Measurements from ENCODE around the gene MIEF1. TPM values are rescaled to one million over a fixed set of nuclear protein-coding genes. Genes with fewer than 3 reads are reported as not detected.
A peak's percentile ranks its signal among the peaks of the same experiment; 100 is the strongest.
"Not testable (repeated sequence)": the region's sequence is repeated elsewhere in the genome, so short reads cannot be mapped to it uniquely, and the experiment has no call there.

The MIEF1 gene
- total RNA-seq, 2 experiments from 2014 or later, result 43.2 to 44.9 TPM

DNA sequence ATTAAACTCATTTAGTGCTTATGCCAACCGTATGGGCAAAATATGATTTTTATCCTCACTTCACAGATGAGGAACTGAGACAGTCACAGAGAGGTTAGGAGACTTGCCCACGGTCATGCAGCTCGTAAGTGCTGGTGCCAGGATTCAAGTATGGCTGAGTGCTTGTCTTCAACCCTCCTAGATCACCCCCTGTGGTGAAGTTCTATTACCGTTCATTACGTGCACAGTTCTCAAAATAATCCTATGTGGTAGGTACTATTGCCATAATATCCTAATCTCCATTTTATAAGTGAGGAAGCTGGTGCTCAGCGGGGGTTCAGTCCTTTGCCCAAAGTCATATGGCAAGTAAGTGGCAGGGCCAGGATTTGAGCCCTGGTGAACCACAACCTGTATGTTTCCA is 1.5 kb downstream of the MIEF1 start:
- peaks cover 36% of the 10 kb centered on the region for H3K4me1 Mint-ChIP-seq
- peak overlapping the region; percentile 84 for H3K27ac Mint-ChIP-seq
- peaks cover 39% of the 10 kb centered on the region for H3K36me3 Mint-ChIP-seq (ENCODE audit: low read depth)
- DNase-seq (no peak), ATAC-seq (no peak)
- intact Hi-C loops (cut with DNase I, micrococcal nuclease), result loop anchor here (2.0 to 5.0 kb wide), 3 partner anchors 15 to 931 kb away; partner anchors contain the start of genes CBX7 (in 1 of the 2) and DMC1 (in 1 of the 2)
- no peaks in the 10 kb centered on the region for H3K27me3 Mint-ChIP-seq
- POLR2A ChIA-PET, result interaction anchor here (2.0 kb wide), 1 partner anchor 17 kb away, joined by 25 read pairs; the partner anchor contains the start of gene ATF4
- CTCF ChIA-PET, result interaction anchor here (1.3 to 2.7 kb wide), 3 partner anchors 10 to 25 kb away, joined by 6 to 8 read pairs (median 7); no protein-coding TSS in a partner anchor
- H3K9me3 Mint-ChIP-seq (ENCODE audit: low read depth), result no peaks in the 10 kb centered on the region
- H3K4me3 Mint-ChIP-seq, result peak overlapping the region; percentile 76

DNA sequence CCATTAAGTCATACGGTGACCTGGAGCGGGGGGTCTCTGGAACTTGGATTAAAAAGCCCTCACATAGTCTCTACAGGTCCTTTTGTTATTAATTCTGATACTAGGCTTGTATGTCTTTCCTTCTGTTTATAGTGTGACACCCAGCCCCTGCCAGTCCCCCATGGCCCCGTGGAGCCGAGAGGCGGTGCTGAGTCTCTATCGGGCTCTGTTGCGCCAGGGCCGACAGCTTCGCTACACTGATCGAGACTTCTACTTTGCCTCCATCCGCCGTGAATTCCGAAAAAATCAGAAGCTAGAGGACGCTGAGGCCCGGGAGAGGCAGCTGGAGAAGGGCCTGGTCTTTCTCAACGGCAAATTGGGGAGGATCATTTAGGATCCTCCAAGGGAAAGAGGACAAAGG is 2.0 kb downstream of the MIEF1 start:
- Mint-ChIP-seq H3K9me3 (ENCODE audit: low read depth) (no peaks in the 10 kb centered on the region), H3K27me3 (no peaks in the 10 kb centered on the region), H3K36me3 (ENCODE audit: low read depth) (peaks cover 42% of the 10 kb centered on the region), H3K4me3 (peak overlapping the region; percentile 76), H3K4me1 (peaks cover 37% of the 10 kb centered on the region), H3K27ac (no peak overlapping the region)
- ATAC-seq (no peak), DNase-seq (no peak)
- intact Hi-C loops (cut with DNase I, micrococcal nuclease), result loop anchor here in 1 of 2 experiments (5.0 kb wide), 1 partner anchor 932 kb away; the partner anchor contains the start of gene DMC1
- ChIA-PET POLR2A (interaction anchor here (1.0 kb wide), 1 partner anchor 14 kb away, joined by 4 read pairs; no protein-coding TSS in a partner anchor), CTCF (interaction anchor here (1.3 to 2.7 kb wide), 3 partner anchors 10 to 25 kb away, joined by 6 to 8 read pairs (median 7); no protein-coding TSS in a partner anchor)

DNA sequence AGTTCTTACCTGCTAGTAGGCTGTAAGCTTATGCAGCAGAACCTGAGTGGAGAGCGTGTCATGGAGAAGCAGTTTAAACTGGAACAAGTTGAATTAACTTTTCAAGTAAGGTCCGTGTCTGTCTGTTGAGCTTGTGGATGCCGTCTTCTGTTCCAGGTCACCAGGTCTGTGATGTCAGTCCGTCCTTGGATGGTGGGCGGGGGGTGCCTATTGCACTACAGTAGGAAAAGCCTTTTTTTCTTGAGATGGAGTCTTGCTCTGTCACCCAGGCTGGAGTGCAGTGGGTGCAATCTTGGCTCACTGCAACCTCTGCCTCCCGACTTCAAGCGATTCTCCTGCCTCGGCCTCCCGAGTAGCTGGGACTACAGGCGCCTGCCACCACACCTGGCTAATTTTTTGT is 4.9 kb downstream of the MIEF1 start:
- intact Hi-C loops (cut with DNase I, micrococcal nuclease); H3K9me3 Mint-ChIP-seq (ENCODE audit: low read depth); H3K4me3 Mint-ChIP-seq; H3K27me3 Mint-ChIP-seq; DNase-seq; ATAC-seq; POLR2A ChIA-PET: not testable (repeated sequence)
- Mint-ChIP-seq H3K27ac (peak overlapping the region; percentile 6), H3K36me3 (ENCODE audit: low read depth) (peaks cover 66% of the 10 kb centered on the region), H3K4me1 (peaks cover 37% of the 10 kb centered on the region)
- CTCF ChIA-PET, result interaction anchor here (0.7 to 1.2 kb wide), 3 partner anchors 9 to 16 kb away, joined by 3 to 5 read pairs (median 3); partner anchors contain the start of gene ATF4

DNA sequence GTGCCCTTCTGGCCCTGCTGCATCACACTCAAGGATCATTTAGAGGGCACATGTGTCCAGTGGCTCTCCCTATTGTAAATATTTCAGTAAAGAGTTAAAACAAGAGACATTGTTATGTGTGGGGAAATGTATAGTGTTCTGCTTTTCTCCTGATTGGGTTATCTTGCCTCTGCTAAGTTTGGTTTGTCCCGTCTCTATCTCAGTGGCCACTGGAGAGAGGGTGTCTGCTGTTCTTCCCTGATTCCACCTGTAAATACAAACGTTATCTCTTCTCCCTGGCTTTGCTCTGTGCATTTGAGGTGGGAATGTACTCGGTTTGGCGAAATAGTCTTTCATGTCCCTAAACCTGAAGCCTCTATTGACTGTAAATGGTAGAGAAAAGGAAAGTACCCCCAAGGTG is 6.3 kb downstream of the MIEF1 start:
- POLR2A ChIA-PET, result no interaction called here
- Mint-ChIP-seq H3K36me3 (ENCODE audit: low read depth) (peaks cover 71% of the 10 kb centered on the region), H3K4me1 (peaks cover 36% of the 10 kb centered on the region), H3K4me3 (no peak overlapping the region), H3K27ac (no peak overlapping the region), H3K27me3 (no peaks in the 10 kb centered on the region), H3K9me3 (ENCODE audit: low read depth) (no peaks in the 10 kb centered on the region)
- ATAC-seq (no peak), DNase-seq (no peak)
- intact Hi-C loops (cut with DNase I, micrococcal nuclease), result no loop called here
- CTCF ChIA-PET, result interaction anchor here (0.6 kb wide), 1 partner anchor 408 kb away, joined by 3 read pairs; no protein-coding TSS in a partner anchor

DNA sequence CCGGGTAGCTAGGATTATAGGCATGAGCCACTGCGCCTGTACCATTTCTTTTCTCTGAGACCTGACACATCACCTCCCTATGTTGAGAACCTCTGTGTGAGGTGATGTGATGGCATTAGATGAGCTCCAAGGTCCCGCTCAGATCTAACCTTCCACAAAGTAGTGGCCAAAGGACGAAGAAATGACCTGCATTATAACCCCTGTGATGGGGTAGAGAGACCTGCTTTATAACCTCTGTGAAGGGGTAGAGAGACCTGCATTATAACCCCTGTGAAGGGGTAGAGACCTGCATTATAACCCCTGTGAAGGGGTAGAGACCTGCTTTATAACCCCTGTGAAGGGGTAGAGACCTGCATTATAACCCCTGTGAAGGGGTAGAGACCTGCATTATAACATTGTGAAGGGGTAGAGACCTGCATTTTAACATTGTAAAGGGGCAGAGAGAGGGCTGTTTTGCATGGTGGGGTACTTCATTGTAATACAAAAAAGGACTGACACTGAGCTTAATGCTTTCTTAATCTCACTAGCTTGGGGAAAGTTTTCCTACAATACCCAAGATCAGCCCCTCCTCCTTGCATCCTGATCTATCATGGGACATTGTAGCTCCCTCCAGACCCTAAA is 8.5 kb downstream of the MIEF1 start:
- no peaks in the 10 kb centered on the region for H3K27me3 Mint-ChIP-seq
- peaks cover 35% of the 10 kb centered on the region for H3K4me1 Mint-ChIP-seq
- no peak for DNase-seq
- peaks cover 77% of the 10 kb centered on the region for H3K36me3 Mint-ChIP-seq (ENCODE audit: low read depth)
- ChIA-PET POLR2A (interaction anchor here (0.7 kb wide), 1 partner anchor 563 kb away, joined by 3 read pairs; no protein-coding TSS in a partner anchor), CTCF (interaction anchor here (1.0 to 1.1 kb wide), 3 partner anchors 16 to 36 kb away, joined by 3 to 4 read pairs (median 4); no protein-coding TSS in a partner anchor)
- H3K9me3 Mint-ChIP-seq (ENCODE audit: low read depth), result no peaks in the 10 kb centered on the region
- no peak overlapping the region for H3K27ac Mint-ChIP-seq
- intact Hi-C loops (cut with DNase I, micrococcal nuclease), result loop anchor here in 1 of 2 experiments (10.0 kb wide), 1 partner anchor 106 kb away; no protein-coding TSS in a partner anchor
- no peak overlapping the region for H3K4me3 Mint-ChIP-seq
- ATAC-seq, result no peak

DNA sequence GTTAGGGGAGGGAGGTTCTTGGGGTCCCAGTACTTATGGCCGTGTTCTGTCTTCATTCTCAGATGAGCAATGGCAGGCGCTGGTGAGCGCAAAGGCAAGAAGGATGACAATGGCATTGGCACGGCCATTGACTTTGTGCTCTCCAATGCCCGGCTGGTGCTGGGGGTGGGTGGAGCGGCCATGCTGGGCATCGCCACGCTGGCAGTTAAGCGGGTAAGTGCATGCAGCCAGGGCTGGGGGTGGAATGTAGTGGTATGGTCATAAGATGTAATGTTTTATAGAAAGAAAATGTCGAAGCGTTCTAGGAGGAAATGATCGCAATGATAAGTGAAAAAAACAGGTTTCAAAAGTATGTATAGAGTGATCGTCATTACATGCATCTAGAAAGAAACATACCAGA is 9.1 kb downstream of the MIEF1 start:
- no peak overlapping the region for H3K27ac Mint-ChIP-seq
- no peak for ATAC-seq
- no peak for DNase-seq
- no peaks in the 10 kb centered on the region for H3K9me3 Mint-ChIP-seq (ENCODE audit: low read depth)
- POLR2A ChIA-PET, result no interaction called here
- H3K27me3 Mint-ChIP-seq, result no peaks in the 10 kb centered on the region
- no peak overlapping the region for H3K4me3 Mint-ChIP-seq
- peaks cover 38% of the 10 kb centered on the region for H3K4me1 Mint-ChIP-seq
- peaks cover 77% of the 10 kb centered on the region for H3K36me3 Mint-ChIP-seq (ENCODE audit: low read depth)
- CTCF ChIA-PET, result interaction anchor here (1.0 kb wide), 1 partner anchor 18 kb away, joined by 4 read pairs; no protein-coding TSS in a partner anchor
- intact Hi-C loops (cut with DNase I, micrococcal nuclease), result loop anchor here in 1 of 2 experiments (10.0 kb wide), 1 partner anchor 106 kb away; no protein-coding TSS in a partner anchor

DNA sequence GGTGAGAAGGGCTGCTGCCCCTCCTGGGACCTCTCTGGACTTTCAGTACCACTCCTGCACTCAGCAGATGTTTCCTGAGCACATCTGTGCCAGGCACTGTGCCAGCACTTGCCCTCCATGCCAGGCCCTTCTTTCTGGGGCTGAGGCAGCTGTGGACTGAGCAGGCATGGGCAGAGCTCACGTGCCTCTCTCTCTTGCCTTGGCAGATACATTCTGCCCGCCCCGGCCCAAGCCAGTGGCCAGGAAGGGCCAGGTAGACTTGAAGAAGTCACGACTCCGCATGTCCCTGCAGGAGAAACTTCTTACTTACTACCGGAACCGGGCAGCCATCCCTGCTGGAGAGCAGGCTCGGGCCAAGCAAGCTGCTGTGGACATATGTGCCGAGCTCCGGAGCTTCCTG is 9.9 kb downstream of the MIEF1 start:
- peaks cover 37% of the 10 kb centered on the region for H3K4me1 Mint-ChIP-seq
- CTCF ChIA-PET, result interaction anchor here (0.7 to 1.8 kb wide), 5 partner anchors 15 to 278 kb away, joined by 3 to 6 read pairs (median 4); no protein-coding TSS in a partner anchor
- no peak overlapping the region for H3K4me3 Mint-ChIP-seq
- H3K27ac Mint-ChIP-seq, result no peak overlapping the region
- H3K9me3 Mint-ChIP-seq (ENCODE audit: low read depth), result no peaks in the 10 kb centered on the region
- POLR2A ChIA-PET, result interaction anchor here (0.6 kb wide), 1 partner anchor 426 kb away, joined by 3 read pairs; no protein-coding TSS in a partner anchor
- H3K27me3 Mint-ChIP-seq, result no peaks in the 10 kb centered on the region
- DNase-seq (no peak), ATAC-seq (no peak)
- peaks cover 70% of the 10 kb centered on the region for H3K36me3 Mint-ChIP-seq (ENCODE audit: low read depth)
- intact Hi-C loops (cut with DNase I, micrococcal nuclease), result loop anchor here in 1 of 2 experiments (10.0 kb wide), 1 partner anchor 107 kb away; no protein-coding TSS in a partner anchor

DNA sequence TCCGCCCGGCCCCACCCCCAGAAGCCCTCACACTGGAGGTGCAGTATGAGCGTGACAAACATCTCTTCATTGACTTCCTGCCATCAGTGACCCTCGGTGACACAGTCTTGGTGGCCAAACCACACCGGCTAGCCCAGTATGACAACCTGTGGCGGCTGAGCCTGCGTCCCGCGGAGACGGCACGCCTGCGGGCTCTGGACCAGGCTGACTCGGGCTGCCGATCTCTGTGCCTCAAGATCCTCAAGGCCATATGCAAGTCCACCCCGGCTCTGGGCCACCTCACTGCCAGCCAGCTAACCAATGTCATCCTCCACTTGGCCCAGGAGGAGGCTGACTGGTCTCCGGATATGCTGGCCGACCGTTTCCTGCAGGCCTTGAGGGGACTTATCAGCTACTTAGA is 11.7 kb downstream of the MIEF1 start:
- H3K36me3 Mint-ChIP-seq (ENCODE audit: low read depth), result peaks cover 64% of the 10 kb centered on the region
- no peak overlapping the region for H3K4me3 Mint-ChIP-seq
- ATAC-seq (no peak), DNase-seq (no peak)
- no peaks in the 10 kb centered on the region for H3K9me3 Mint-ChIP-seq (ENCODE audit: low read depth)
- H3K27me3 Mint-ChIP-seq, result no peaks in the 10 kb centered on the region
- no peak overlapping the region for H3K27ac Mint-ChIP-seq
- POLR2A ChIA-PET, result no interaction called here
- intact Hi-C loops (cut with DNase I, micrococcal nuclease), result loop anchor here in 1 of 2 experiments (10.0 kb wide), 1 partner anchor 109 kb away; no protein-coding TSS in a partner anchor
- CTCF ChIA-PET, result interaction anchor here (1.1 to 5.5 kb wide), 8 partner anchors 10 to 170 kb away, joined by 4 to 27 read pairs (median 8); partner anchors contain the start of gene MIEF1
- peaks cover 44% of the 10 kb centered on the region for H3K4me1 Mint-ChIP-seq

DNA sequence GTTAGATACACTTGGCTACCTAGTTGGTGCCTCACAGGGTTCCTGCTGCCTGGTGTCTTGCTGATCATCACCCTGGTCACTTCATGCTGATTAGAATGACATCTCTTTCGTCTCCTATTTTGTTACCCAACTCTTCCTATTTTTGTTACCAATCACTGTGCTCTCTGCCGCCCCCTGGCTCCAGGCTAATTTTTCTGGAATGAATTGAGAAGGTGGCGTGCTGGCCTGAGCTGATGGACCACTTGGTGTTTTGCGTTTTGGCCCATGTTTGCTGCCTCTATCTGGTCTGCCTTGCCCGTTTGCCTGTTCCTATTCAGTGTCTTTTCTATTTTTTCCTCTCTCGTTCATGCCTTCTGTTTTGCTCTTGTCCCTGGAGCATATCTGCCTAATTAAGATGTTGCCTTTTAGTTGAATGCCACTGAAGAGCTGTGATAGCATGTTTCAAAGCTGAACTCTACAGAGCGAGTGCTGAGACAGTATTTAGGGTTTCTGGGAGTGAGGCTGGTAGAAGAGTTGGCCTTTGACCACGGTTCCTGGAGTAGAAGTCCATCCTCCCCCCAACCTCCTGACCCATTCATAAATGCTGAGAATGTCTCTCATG is 12.4 kb downstream of the MIEF1 start:
- peak; percentile 72 for DNase-seq

DNA sequence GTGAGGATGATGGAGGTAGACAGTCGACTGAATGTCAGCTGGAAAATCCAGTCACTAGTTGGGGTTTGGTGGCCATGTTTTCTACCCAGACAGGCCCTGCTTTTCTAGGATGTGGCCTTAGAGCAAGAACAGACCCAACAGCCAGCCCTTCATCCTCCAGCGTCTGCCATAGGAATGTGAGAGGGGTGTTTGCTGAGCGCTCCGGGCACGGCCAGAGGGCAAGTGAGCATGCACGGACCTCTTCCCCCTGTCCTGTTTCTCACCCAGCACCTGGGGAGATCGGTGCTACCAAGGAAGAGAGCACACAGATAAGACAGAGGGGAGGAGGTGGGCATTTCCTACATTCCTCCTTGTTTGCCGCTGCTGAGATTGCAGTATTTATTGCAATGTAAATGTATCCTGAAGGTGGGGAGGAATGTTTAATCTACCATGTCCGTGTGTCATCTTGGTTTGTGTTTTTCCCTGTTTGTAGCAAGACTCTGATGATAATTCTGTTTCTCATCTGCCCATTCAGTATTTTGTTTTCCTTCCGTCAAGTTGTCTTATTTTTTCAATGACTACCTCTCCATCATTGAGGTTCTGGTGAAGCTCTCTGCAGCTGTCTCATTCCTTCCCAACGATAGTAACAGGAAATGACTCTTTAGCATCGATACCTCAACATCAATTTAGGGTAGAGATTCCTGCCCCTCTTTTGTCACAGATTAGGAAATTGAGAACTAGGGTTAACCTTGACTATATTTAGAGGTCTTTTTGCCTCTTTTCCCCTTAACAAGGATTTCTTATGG is 13.4 kb downstream of the MIEF1 start:
- peaks cover 44% of the 10 kb centered on the region for H3K4me1 Mint-ChIP-seq
- CTCF ChIA-PET, result interaction anchor here (0.6 to 5.5 kb wide), 14 partner anchors 8 to 1269 kb away, joined by 3 to 42 read pairs (median 5); no protein-coding TSS in a partner anchor
- H3K4me3 Mint-ChIP-seq, result no peak overlapping the region
- no peaks in the 10 kb centered on the region for H3K9me3 Mint-ChIP-seq (ENCODE audit: low read depth)
- peaks cover 55% of the 10 kb centered on the region for H3K36me3 Mint-ChIP-seq (ENCODE audit: low read depth)
- ATAC-seq, result no peak
- intact Hi-C loops (cut with DNase I, micrococcal nuclease), result loop anchor here in 1 of 2 experiments (10.0 kb wide), 1 partner anchor 111 kb away; no protein-coding TSS in a partner anchor
- POLR2A ChIA-PET, result interaction anchor here (0.6 to 1.8 kb wide), 8 partner anchors 9 to 196 kb away, joined by 3 to 6 read pairs (median 5); partner anchors contain the start of genes MIEF1 and RPL3
- DNase-seq, result no peak
- no peaks in the 10 kb centered on the region for H3K27me3 Mint-ChIP-seq
- H3K27ac Mint-ChIP-seq, result peak overlapping the region; percentile 93

More for the DNA sequence above, 12.4 kb downstream of the MIEF1 start:
- ChIA-PET CTCF (interaction anchor here (0.6 to 5.5 kb wide), 15 partner anchors 11 to 1268 kb away, joined by 3 to 27 read pairs (median 5); partner anchors contain the start of gene MIEF1), POLR2A (interaction anchor here (1.8 kb wide), 1 partner anchor 10 kb away, joined by 5 read pairs; no protein-coding TSS in a partner anchor)
- no peak for ATAC-seq
- Mint-ChIP-seq H3K4me3 (no peak overlapping the region), H3K27me3 (no peaks in the 10 kb centered on the region), H3K9me3 (ENCODE audit: low read depth) (no peaks in the 10 kb centered on the region), H3K27ac (peak overlapping the region; percentile 38), H3K36me3 (ENCODE audit: low read depth) (peaks cover 59% of the 10 kb centered on the region), H3K4me1 (peaks cover 47% of the 10 kb centered on the region)
- intact Hi-C loops (cut with DNase I, micrococcal nuclease), result loop anchor here in 1 of 2 experiments (10.0 kb wide), 1 partner anchor 110 kb away; no protein-coding TSS in a partner anchor

Measured in activated CD4-positive, alpha-beta T cell treated with anti-CD3 and anti-CD28 coated beads for 36 hours (primary cell).